D721Med (cell line): ENCODE measurements around the gene LDLRAD4.

Source experiments
- DNase-seq: peaks from one replicate; pipeline ENCODE4 v3.0.0; 2011; ENCODE audit warnings: low spot score; ENCODE audit not compliant: insufficient read length
- FAIRE-seq: peaks from 2 replicates; lab custom pipeline; 2011; peaks lifted over from hg19 to GRCh38; lab: Jason Lieb, UNC
- TF ChIP-seq, protein P1 (sequence below): IDR thresholded peaks from 2 replicates; pipeline ENCODE4 v1.5.1; 2012; ENCODE audit warnings: mild to moderate bottlenecking, control low read depth; ENCODE audit not compliant: insufficient read depth; ENCODE audit errors: missing control alignments

The LDLRAD4 gene

DNA sequence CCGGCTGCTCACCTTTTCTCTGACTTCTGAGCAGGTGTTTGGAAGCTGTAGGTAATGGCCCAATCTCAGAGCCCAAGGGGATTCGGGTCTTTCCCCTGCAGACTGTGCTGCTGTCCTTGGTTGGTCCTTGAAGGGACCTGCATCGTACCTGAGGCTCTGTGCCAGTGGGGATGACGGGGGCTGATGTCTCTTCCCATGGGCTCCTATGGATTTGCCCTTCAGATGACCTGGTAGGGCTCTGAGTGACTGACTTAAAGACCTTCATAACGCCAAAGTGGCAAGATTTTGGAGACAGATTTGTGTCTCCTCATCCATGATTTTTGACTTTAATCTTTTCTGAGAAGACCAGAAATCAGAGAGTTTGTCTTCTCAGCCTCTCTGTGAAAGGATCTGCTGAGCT is 341.7 kb downstream of the LDLRAD4 start:
- TF ChIP-seq, protein P1, sequence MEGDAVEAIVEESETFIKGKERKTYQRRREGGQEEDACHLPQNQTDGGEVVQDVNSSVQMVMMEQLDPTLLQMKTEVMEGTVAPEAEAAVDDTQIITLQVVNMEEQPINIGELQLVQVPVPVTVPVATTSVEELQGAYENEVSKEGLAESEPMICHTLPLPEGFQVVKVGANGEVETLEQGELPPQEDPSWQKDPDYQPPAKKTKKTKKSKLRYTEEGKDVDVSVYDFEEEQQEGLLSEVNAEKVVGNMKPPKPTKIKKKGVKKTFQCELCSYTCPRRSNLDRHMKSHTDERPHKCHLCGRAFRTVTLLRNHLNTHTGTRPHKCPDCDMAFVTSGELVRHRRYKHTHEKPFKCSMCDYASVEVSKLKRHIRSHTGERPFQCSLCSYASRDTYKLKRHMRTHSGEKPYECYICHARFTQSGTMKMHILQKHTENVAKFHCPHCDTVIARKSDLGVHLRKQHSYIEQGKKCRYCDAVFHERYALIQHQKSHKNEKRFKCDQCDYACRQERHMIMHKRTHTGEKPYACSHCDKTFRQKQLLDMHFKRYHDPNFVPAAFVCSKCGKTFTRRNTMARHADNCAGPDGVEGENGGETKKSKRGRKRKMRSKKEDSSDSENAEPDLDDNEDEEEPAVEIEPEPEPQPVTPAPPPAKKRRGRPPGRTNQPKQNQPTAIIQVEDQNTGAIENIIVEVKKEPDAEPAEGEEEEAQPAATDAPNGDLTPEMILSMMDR = no peak
- no peak for DNase-seq
- no peak for FAIRE-seq

DNA sequence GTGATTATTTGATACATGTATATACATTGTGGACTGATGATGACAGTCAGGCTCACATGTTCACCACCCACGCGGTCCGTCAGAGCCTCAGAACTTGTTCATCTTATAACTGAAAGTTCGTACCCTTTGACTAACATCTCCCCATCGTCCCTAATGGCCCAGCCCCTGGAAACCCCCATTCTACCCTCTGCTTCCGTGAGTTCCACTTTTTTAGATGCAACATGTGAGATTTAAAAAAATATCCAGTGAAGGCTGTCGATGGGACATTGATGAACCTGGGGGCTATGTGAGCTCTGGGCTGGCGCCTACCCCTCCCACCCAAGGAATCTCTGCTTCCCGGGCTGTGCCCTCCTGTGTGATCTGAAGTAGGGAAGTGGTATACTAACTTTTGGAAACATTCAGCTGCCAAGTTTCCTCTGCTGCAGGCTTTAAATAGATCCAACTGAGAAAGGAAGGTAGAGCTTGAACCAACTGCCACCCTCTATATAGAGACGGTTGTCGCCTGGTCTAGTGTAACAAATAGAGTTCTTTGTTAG is 344.0 kb downstream of the LDLRAD4 start:
- DNase-seq = no peak
- no peak for FAIRE-seq
- TF ChIP-seq, protein P1 = no peak

DNA sequence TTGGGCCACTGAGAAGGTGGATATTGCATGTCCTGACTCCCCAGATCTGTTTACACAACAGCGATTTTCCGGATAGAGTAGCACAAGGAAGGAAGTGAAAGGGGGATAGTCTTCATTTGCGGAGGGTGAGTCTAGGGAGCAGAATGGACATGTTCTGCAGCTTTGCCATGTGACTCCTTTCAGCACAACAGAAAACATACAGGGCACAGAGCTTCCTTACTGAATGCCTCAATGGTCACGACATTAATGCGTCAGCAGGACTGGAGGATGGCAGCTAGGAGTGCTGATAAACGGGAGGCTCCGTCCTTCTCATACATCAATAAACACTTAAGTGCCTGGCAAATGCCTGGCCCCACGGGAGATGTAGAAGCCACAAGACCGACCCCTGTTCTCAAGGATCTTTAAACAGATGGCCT is 344.8 kb downstream of the LDLRAD4 start:
- TF ChIP-seq, protein P1 = no peak
- DNase-seq (no peak), FAIRE-seq (no peak)

DNA sequence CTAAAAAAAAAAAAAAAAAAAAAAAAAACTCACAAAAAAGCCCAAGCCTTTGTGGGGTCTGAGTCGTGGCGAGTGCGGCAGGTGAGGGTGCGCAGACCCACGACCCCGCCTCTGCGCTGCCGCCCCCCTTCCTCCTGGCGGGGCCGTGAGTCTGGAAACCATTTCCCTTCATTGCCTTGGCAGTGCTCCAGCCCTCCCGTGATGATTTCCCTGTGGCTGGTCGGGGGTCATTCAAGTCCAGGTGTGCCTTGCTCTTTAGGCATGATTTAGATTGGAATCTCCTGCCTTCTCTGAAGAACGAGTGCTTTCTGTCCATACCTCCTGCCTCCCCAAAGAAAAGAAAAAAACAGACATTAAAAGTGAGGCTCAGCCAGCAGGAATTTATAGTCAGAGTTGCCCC is 346.0 kb downstream of the LDLRAD4 start:
- TF ChIP-seq, protein P1 = no peak
- DNase-seq = no peak
- no peak for FAIRE-seq

DNA sequence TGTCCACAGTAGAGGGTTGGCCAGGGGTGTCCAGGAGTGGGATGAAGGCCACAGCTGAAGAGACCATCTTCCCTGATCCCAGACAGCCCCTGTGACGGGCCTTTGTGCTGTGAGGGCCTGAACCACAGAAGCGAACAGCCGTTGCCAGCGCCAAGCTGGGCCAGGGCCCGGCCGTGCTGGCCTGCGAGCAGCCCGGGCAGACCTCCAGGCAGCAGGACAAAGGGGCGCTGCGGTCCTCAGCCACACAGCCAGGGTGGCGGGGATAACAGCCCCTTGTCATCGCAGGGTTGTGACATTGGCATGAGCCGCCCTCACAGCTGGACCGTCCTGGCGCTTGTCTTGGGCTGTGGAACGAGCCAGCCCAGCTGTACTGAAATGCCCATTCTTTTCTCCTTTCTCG is 346.7 kb downstream of the LDLRAD4 start:
- no peak for DNase-seq
- FAIRE-seq = no peak
- TF ChIP-seq, protein P1 = no peak

DNA sequence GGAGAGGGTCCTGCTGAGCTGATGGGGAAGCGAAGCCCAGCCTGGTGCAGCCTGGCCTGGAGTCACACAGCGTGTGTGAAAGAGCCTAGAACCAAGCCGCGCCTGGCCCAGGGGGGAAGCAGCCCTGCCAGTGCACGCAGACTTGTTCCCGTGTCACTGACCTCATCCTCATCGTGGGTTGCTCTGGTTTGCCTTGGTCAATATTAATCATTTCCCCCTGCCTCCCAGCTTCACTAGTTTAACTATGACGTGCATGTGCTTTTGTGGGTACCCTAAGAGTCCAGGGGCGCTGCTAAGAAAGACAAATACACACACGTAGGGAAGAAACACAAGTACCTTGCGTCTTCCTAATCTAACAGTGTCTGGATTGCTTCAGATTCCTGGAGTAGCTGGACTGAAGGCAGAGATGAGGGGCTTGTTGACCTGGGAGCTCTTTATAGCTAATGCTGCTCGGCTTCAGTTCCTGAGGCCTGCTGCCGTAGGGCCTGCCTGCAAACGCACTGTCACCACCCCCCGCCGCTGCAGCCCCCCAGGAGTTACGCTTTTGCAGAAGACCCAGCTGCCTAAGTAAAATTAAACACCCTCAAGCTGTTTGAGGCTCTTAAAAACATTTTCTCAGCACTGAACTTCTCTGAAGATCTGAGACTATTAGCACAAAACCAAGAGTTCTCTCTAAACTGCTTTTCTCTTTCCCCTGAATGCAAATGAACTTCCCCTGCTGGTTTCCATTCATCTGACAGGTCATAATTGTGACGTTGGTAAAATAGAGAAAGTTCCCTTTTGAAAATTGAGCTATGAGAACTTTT is 348.6 kb downstream of the LDLRAD4 start:
- DNase-seq (no peak), FAIRE-seq (no peak)
- TF ChIP-seq, protein P1 = no peak
